WTC11 (cell line): Measurements from ENCODE around the gene PTPN4. TPM values are rescaled to one million over a fixed set of nuclear protein-coding genes. Genes with fewer than 3 reads are reported as not detected.
"Not testable (repeated sequence)": the region's sequence is repeated elsewhere in the genome, so short reads cannot be mapped to it uniquely, and the experiment has no call there.

Source experiments
- ATAC-seq: fragments of 200-7000 bp; cut with Tn5 transposase; 2 replicates; pipeline ENCODE4 v1.10.0; 2021; ENCODE audit warnings: mild to moderate bottlenecking, moderate library complexity
- CTCF ChIA-PET: fragments of 300-600 bp; sonication (Branson Sonifier 250); formaldehyde crosslinking; loops from one replicate; lab custom pipeline; 2021; ENCODE audit warnings: antibody characterized with exemption; lab: Charles Lee
- POLR2A ChIA-PET: fragments of 350-600 bp; sonication (Branson Sonifier 250); formaldehyde crosslinking; loops from one replicate; lab custom pipeline; 2021; ENCODE audit warnings: antibody characterized with exemption; lab: Charles Lee
- DNase-seq: peaks from one replicate; pipeline ENCODE4 v3.0.0; 2021; ENCODE audit warnings: low spot score
- H3K27ac Mint-ChIP-seq: 2 replicates; pipeline ENCODE4 v1.8.0; 2021; ENCODE audit warnings: mixed read lengths
- H3K27me3 Mint-ChIP-seq: 2 replicates; pipeline ENCODE4 v1.8.0; 2021; ENCODE audit warnings: low read depth, mild to moderate bottlenecking, moderate library complexity, mixed read lengths
- H3K36me3 Mint-ChIP-seq: 2 replicates; pipeline ENCODE4 v1.8.0; 2021; ENCODE audit warnings: mixed read lengths
- H3K4me1 Mint-ChIP-seq: 2 replicates; pipeline ENCODE4 v1.8.0; 2022; ENCODE audit warnings: mixed read lengths
- H3K4me3 Mint-ChIP-seq: 2 replicates; pipeline ENCODE4 v1.8.0; 2021; ENCODE audit warnings: mild to moderate bottlenecking, moderate library complexity, mixed read lengths
- H3K9me3 Mint-ChIP-seq: 2 replicates; pipeline ENCODE4 v1.8.0; 2021; ENCODE audit warnings: mixed read lengths
- ATF1 ChIP-seq: sonication (generic); formaldehyde crosslinking; IDR thresholded peaks from 2 replicates; pipeline ENCODE4 v1.8.1; 2023; ENCODE audit warnings: mild to moderate bottlenecking, moderate library complexity, missing genetic modification reagents
- CBFB ChIP-seq: sonication (generic); formaldehyde crosslinking; IDR thresholded peaks from 2 replicates; pipeline ENCODE4 v1.8.1; 2022; ENCODE audit warnings: mild to moderate bottlenecking, low read depth, missing genetic modification reagents
- E2F4 ChIP-seq: sonication (generic); formaldehyde crosslinking; IDR thresholded peaks from 2 replicates; pipeline ENCODE4 v1.8.1; 2022; ENCODE audit warnings: low read depth, mild to moderate bottlenecking, moderate library complexity, missing genetic modification reagents, borderline replicate concordance
- FOXK1 ChIP-seq: sonication (generic); formaldehyde crosslinking; IDR thresholded peaks from 2 replicates; pipeline ENCODE4 v1.8.0; 2022; ENCODE audit warnings: mild to moderate bottlenecking, moderate library complexity, missing genetic modification reagents
- FOXP1 ChIP-seq: sonication (generic); formaldehyde crosslinking; IDR thresholded peaks from 2 replicates; pipeline ENCODE4 v1.8.0; 2022; ENCODE audit warnings: missing genetic modification reagents, mild to moderate bottlenecking, moderate library complexity, borderline replicate concordance
- MAX ChIP-seq: sonication (generic); formaldehyde crosslinking; IDR thresholded peaks from 2 replicates; pipeline ENCODE4 v1.8.0; 2022; ENCODE audit warnings: mild to moderate bottlenecking, missing genetic modification reagents
- MXD4 ChIP-seq: fragments of 250-450 bp; sonication (Bioruptor Pico); IDR thresholded peaks from 2 replicates; pipeline ENCODE4 v1.8.0; 2021; ENCODE audit warnings: mild to moderate bottlenecking, moderate library complexity, borderline replicate concordance
- NFYB ChIP-seq: sonication (generic); formaldehyde crosslinking; conservative IDR thresholded peaks from 2 replicates; pipeline ENCODE4 v1.8.0; 2022; ENCODE audit warnings: low read depth, missing genetic modification reagents
- SMAD4 ChIP-seq: sonication (generic); formaldehyde crosslinking; IDR thresholded peaks from 2 replicates; pipeline ENCODE4 v1.8.0; 2022; ENCODE audit warnings: mild to moderate bottlenecking, missing genetic modification reagents
- TEAD4 ChIP-seq: sonication (generic); formaldehyde crosslinking; IDR thresholded peaks from 2 replicates; pipeline ENCODE4 v1.8.0; 2022; ENCODE audit warnings: mild to moderate bottlenecking, missing genetic modification reagents
- ZBTB21 ChIP-seq: sonication (generic); formaldehyde crosslinking; IDR thresholded peaks from 2 replicates; pipeline ENCODE4 v1.8.1; 2023; ENCODE audit warnings: mild to moderate bottlenecking, missing genetic modification reagents, borderline replicate concordance
- ZMAT4 ChIP-seq: fragments of 250-450 bp; sonication (Bioruptor Pico); IDR thresholded peaks from 2 replicates; pipeline ENCODE4 v1.9.0; 2021; ENCODE audit warnings: mild to moderate bottlenecking
- ZNF138 ChIP-seq: sonication (generic); formaldehyde crosslinking; conservative IDR thresholded peaks from 2 replicates; pipeline ENCODE4 v1.8.1; 2022; ENCODE audit warnings: mild to moderate bottlenecking, moderate library complexity, missing genetic modification reagents
- ZNF423 ChIP-seq: fragments of 250-450 bp; sonication (Bioruptor Pico); IDR thresholded peaks from 2 replicates; pipeline ENCODE4 v2.1.2; 2022; ENCODE audit warnings: mild to moderate bottlenecking, moderate library complexity
- ZSCAN18 ChIP-seq: fragments of 250-450 bp; sonication (Bioruptor Pico); IDR thresholded peaks from 2 replicates; pipeline ENCODE4 v2.1.2; 2022; ENCODE audit warnings: mild to moderate bottlenecking, moderate library complexity
- total RNA-seq: library from RNA; stranded (reverse); gene quantifications from 3 replicates; pipeline ENCODE4 v1.2.3, GENCODE V29; 2021
- TF ChIP-seq, protein P1 (sequence below): sonication (generic); formaldehyde crosslinking; IDR thresholded peaks from 2 replicates; pipeline ENCODE4 v1.8.0; 2023; ENCODE audit warnings: missing genetic modification reagents, mild to moderate bottlenecking, borderline replicate concordance
- TF ChIP-seq, protein P2 (sequence below): sonication (generic); formaldehyde crosslinking; IDR thresholded peaks from 2 replicates; pipeline ENCODE4 v1.8.1; 2023; ENCODE audit warnings: mild to moderate bottlenecking, missing genetic modification reagents
- TF ChIP-seq, protein P3 (sequence below): sonication (generic); formaldehyde crosslinking; IDR thresholded peaks from 2 replicates; pipeline ENCODE4 v1.8.0; 2022; ENCODE audit warnings: mild to moderate bottlenecking, missing genetic modification reagents

The PTPN4 gene
- total RNA-seq, 1 experiment from 2014 or later: 85.8 TPM

DNA sequence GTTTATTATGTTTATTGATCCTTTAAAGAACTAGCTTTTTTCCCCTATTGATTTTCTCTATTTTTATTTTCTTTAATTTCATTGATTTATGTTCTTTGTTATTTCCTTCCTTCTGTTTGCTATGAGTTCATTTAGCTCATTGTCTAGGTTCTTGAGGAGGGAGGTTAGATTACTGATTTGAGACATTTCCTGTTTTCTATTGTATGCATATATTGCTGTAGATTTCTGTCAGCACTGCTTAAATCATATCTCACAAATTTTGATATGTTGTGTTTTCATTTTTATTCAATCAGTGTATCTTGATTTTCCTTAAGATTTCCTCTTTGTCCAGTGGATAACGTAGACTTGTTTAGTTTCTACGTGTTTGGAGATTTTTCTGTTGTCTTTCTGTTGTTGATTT lies 43.4 kb downstream of the PTPN4 start:
- no peak for ATAC-seq
- Mint-ChIP-seq H3K4me1 (peaks cover 71% of the 10 kb centered on the region), H3K4me3 (no peak overlapping the region), H3K27me3 (no peaks in the 10 kb centered on the region; the same call in 1 of the 2 replicates), H3K27ac (peak overlapping the region; percentile 17; the same call in 1 of the 2 replicates), H3K36me3 (peaks cover 26% of the 10 kb centered on the region), H3K9me3 (peaks cover 25% of the 10 kb centered on the region)
- CTCF ChIA-PET: no interaction called here
- TF ChIP-seq ZSCAN18 (CRISPR knock-in tag) (no peak), NFYB (CRISPR knock-in tag) (no peak), FOXP1 (CRISPR knock-in tag) (no peak), FOXK1 (CRISPR knock-in tag) (no peak), TEAD4 (CRISPR knock-in tag) (no peak), MXD4 (CRISPR knock-in tag) (no peak), ATF1 (CRISPR knock-in tag) (no peak), SMAD4 (CRISPR knock-in tag) (no peak), ZBTB21 (no peak), E2F4 (CRISPR knock-in tag) (no peak), CBFB (no peak)
- TF ChIP-seq, protein P1, sequence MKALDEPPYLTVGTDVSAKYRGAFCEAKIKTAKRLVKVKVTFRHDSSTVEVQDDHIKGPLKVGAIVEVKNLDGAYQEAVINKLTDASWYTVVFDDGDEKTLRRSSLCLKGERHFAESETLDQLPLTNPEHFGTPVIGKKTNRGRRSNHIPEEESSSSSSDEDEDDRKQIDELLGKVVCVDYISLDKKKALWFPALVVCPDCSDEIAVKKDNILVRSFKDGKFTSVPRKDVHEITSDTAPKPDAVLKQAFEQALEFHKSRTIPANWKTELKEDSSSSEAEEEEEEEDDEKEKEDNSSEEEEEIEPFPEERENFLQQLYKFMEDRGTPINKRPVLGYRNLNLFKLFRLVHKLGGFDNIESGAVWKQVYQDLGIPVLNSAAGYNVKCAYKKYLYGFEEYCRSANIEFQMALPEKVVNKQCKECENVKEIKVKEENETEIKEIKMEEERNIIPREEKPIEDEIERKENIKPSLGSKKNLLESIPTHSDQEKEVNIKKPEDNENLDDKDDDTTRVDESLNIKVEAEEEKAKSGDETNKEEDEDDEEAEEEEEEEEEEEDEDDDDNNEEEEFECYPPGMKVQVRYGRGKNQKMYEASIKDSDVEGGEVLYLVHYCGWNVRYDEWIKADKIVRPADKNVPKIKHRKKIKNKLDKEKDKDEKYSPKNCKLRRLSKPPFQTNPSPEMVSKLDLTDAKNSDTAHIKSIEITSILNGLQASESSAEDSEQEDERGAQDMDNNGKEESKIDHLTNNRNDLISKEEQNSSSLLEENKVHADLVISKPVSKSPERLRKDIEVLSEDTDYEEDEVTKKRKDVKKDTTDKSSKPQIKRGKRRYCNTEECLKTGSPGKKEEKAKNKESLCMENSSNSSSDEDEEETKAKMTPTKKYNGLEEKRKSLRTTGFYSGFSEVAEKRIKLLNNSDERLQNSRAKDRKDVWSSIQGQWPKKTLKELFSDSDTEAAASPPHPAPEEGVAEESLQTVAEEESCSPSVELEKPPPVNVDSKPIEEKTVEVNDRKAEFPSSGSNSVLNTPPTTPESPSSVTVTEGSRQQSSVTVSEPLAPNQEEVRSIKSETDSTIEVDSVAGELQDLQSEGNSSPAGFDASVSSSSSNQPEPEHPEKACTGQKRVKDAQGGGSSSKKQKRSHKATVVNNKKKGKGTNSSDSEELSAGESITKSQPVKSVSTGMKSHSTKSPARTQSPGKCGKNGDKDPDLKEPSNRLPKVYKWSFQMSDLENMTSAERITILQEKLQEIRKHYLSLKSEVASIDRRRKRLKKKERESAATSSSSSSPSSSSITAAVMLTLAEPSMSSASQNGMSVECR (CRISPR knock-in tag): no peak
- POLR2A ChIA-PET: interaction anchor here (1.1 kb wide), 1 partner anchor 9 kb away, joined by 4 read pairs; no protein-coding TSS in a partner anchor
- DNase-seq: no peak

- ATAC-seq, POLR2A ChIA-PET, H3K27ac Mint-ChIP-seq, DNase-seq, H3K4me3 Mint-ChIP-seq, H3K27me3 Mint-ChIP-seq, CTCF ChIA-PET: not testable (repeated sequence)
- Mint-ChIP-seq H3K4me1 (peaks cover 66% of the 10 kb centered on the region), H3K36me3 (peaks cover 26% of the 10 kb centered on the region), H3K9me3 (peaks cover 25% of the 10 kb centered on the region)
These were observed 44.7 kb downstream of the PTPN4 start for GRCh38 chr2:119804409-119804808.

DNA sequence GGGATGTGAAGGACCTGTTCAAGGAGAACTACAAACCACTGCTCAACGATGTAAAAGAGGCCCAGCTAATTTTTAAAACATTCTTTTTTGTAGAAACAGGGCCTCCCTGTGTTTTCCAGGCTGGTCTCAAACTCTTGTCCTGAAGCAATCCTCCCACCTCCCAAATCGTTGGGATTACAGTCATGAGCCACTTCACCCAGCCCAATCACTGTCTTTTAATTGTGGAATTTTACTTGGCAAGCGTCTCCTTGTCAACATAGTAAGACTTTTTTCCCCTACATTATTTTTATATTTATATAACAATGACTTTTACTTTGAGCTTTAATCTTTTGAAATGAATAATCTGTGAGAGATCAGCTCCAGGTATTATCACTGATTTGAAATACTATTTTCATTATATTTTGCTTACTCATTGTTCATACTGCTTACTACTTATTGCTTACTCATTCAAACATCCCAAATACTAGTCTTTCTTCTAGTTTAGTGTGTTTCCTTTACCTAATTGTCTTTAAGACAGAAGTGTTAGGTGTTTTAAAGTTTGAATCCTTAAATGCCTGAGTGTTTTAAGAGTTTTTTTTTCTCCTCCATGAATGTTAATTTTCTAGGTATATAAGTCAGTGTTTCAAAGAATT lies 48.9 kb downstream of the PTPN4 start:
- no peaks in the 10 kb centered on the region; the same call in 1 of the 2 replicates for H3K27me3 Mint-ChIP-seq
- DNase-seq (no peak), ATAC-seq (no peak)
- ChIA-PET POLR2A (no interaction called here), CTCF (interaction anchor here (1.0 to 1.6 kb wide), 3 partner anchors 15 to 106 kb away, joined by 3 to 4 read pairs (median 3); no protein-coding TSS in a partner anchor)
- TF ChIP-seq SMAD4 (CRISPR knock-in tag) (no peak), ZNF138 (no peak), ZMAT4 (CRISPR knock-in tag) (no peak), MAX (CRISPR knock-in tag) (no peak), ZNF423 (no peak)
- TF ChIP-seq, protein P2, sequence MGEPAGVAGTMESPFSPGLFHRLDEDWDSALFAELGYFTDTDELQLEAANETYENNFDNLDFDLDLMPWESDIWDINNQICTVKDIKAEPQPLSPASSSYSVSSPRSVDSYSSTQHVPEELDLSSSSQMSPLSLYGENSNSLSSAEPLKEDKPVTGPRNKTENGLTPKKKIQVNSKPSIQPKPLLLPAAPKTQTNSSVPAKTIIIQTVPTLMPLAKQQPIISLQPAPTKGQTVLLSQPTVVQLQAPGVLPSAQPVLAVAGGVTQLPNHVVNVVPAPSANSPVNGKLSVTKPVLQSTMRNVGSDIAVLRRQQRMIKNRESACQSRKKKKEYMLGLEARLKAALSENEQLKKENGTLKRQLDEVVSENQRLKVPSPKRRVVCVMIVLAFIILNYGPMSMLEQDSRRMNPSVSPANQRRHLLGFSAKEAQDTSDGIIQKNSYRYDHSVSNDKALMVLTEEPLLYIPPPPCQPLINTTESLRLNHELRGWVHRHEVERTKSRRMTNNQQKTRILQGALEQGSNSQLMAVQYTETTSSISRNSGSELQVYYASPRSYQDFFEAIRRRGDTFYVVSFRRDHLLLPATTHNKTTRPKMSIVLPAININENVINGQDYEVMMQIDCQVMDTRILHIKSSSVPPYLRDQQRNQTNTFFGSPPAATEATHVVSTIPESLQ (CRISPR knock-in tag): no peak
- TF ChIP-seq, protein P3, sequence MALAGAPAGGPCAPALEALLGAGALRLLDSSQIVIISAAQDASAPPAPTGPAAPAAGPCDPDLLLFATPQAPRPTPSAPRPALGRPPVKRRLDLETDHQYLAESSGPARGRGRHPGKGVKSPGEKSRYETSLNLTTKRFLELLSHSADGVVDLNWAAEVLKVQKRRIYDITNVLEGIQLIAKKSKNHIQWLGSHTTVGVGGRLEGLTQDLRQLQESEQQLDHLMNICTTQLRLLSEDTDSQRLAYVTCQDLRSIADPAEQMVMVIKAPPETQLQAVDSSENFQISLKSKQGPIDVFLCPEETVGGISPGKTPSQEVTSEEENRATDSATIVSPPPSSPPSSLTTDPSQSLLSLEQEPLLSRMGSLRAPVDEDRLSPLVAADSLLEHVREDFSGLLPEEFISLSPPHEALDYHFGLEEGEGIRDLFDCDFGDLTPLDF (CRISPR knock-in tag): no peak
- H3K9me3 Mint-ChIP-seq: peaks cover 24% of the 10 kb centered on the region
- peak overlapping the region; percentile 54 for H3K27ac Mint-ChIP-seq
- H3K4me1 Mint-ChIP-seq: peaks cover 40% of the 10 kb centered on the region
- H3K36me3 Mint-ChIP-seq: peaks cover 33% of the 10 kb centered on the region
- H3K4me3 Mint-ChIP-seq: no peak overlapping the region
